Thoracic aorta (tissue), 2 donors: ENCODE data around the gene ARAP2. TPM values are rescaled to one million over a fixed set of nuclear protein-coding genes. Genes with fewer than 3 reads are reported as not detected.

Experiments used
- ATAC-seq: fragments of 150-250 bp; one replicate; pipeline ENCODE4 v1.8.0; 2017; ENCODE audit warnings: low read depth; ENCODE audit not compliant: insufficient number of reproducible peaks, low FRiP score
- DNase-seq: peaks from one replicate; pipeline ENCODE4 v3.0.0-alpha.2; 2020; ENCODE audit warnings: low spot score
- H3K27ac ChIP-seq, 2 donors: fragments of 200-600 bp; sonication (generic); 1 replicate in 1 of 2; 2 replicates in 1 of 2; pipeline ENCODE4 v1.5.1; 2016; ENCODE audit warnings: mild to moderate bottlenecking in 2 of 2, moderate library complexity in 2 of 2
- H3K27me3 ChIP-seq: fragments of 200-600 bp; sonication (generic); replicated peaks from 2 replicates; pipeline ENCODE4 v1.6.0; 2016; ENCODE audit warnings: mild to moderate bottlenecking; ENCODE audit not compliant: insufficient read depth
- H3K36me3 ChIP-seq: fragments of 200-600 bp; sonication (generic); one replicate; pipeline ENCODE4 v1.5.1; 2016
- H3K4me1 ChIP-seq, 2 donors: fragments of 200-600 bp; sonication (generic); 1 replicate in 1 of 2; 2 replicates in 1 of 2; pipeline versions ENCODE4 v1.5.1 to v1.6.0; 2016; ENCODE audit warnings: low read depth in 2 of 2, mild to moderate bottlenecking in 1 of 2; ENCODE audit not compliant: control insufficient read depth in 1 of 2
- H3K4me3 ChIP-seq: fragments of 200-600 bp; sonication (generic); 2 replicates; pipeline ENCODE4 v1.5.1; 2016; ENCODE audit warnings: mild to moderate bottlenecking
- H3K9me3 ChIP-seq: fragments of 200-600 bp; sonication (generic); 2 replicates; pipeline ENCODE4 v1.5.1; 2016
- CTCF ChIP-seq: fragments of 200-600 bp; sonication (generic); IDR thresholded peaks from one replicate; pipeline ENCODE4 v1.5.1; 2019; ENCODE audit warnings: antibody characterized with exemption
- total RNA-seq, 2 donors: library from RNA; depleted of rRNA; stranded (reverse); fragments of >200 nt; gene quantifications; one replicate each; pipeline versions ENCODE4 v1.1.0 to v1.2.3, GENCODE V29; 2016

ARAP2 gene
- total RNA-seq, 2 donors from 2014 or later = 8.3 to 25.3 TPM

GRCh38 chr4:36224972-36225903, 19.1 kb downstream of the ARAP2 start:
- H3K4me3 ChIP-seq = no peak overlapping the region
- H3K36me3 ChIP-seq = no peaks in the 10 kb centered on the region
- H3K4me1 ChIP-seq = no peaks in the 10 kb centered on the region
- no peaks in the 10 kb centered on the region for H3K27me3 ChIP-seq
- TF ChIP-seq CTCF = no peak
- no peak overlapping the region for H3K27ac ChIP-seq
- no peaks in the 10 kb centered on the region for H3K9me3 ChIP-seq
- DNase-seq = no peak
- ATAC-seq = no peak

DNA sequence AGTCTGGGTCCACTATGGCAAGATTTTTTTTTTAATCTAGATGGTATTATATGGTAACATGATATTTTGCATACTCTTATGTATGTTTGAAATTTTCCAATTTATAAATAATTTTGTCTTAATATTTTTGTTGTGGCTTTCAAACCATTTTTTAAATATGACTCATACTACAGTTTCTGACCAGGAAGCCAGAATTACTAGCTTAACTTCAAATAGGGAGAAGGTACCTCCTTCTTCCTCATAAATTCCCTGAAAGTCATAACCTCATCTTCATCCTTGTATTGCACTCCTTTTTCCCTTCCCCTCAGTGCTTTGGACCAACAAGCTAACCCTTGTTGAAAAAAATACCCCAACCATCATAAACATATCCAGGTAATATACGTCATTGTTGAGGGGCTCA, 21.6 kb downstream of the ARAP2 start:
- no peak overlapping the region for H3K4me3 ChIP-seq
- ATAC-seq (no peak), DNase-seq (no peak)
- no peaks in the 10 kb centered on the region for H3K4me1 ChIP-seq
- H3K9me3 ChIP-seq = no peaks in the 10 kb centered on the region
- H3K36me3 ChIP-seq = no peaks in the 10 kb centered on the region
- no peaks in the 10 kb centered on the region for H3K27me3 ChIP-seq
- H3K27ac ChIP-seq = no peak overlapping the region
- TF ChIP-seq CTCF = no peak

DNA sequence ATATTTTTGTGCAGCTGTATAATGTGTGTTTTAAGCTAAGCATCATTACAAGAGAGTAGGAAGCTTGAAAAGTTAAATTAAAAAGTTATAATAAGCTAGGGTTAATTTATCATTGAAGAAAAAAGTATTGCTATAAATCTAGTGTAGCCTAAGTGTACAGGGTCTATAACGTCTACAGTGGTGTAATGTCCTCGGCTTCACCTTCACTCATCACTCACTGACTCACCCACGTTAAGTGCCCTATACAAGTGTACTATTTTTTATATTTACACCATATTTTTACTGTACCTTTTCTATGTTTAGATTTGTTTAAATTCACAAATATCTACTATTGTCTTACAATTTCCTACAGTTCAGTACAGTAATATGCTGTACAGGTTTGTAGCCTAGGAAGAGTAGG, 23.5 kb downstream of the ARAP2 start:
- Histone ChIP-seq H3K27ac (no peak overlapping the region), H3K36me3 (no peaks in the 10 kb centered on the region), H3K4me1 (no peaks in the 10 kb centered on the region), H3K4me3 (no peak overlapping the region), H3K9me3 (no peaks in the 10 kb centered on the region), H3K27me3 (no peaks in the 10 kb centered on the region)
- no peak for TF ChIP-seq CTCF
- DNase-seq (no peak), ATAC-seq (no peak)

GRCh38 chr4:36218121-36218520, 26.2 kb downstream of the ARAP2 start:
- Histone ChIP-seq H3K27ac (no peak overlapping the region), H3K27me3 (no peaks in the 10 kb centered on the region), H3K4me1 (no peaks in the 10 kb centered on the region), H3K36me3 (no peaks in the 10 kb centered on the region), H3K4me3 (no peak overlapping the region), H3K9me3 (no peaks in the 10 kb centered on the region)
- ATAC-seq (no peak), DNase-seq (no peak)
- TF ChIP-seq CTCF = no peak

DNA sequence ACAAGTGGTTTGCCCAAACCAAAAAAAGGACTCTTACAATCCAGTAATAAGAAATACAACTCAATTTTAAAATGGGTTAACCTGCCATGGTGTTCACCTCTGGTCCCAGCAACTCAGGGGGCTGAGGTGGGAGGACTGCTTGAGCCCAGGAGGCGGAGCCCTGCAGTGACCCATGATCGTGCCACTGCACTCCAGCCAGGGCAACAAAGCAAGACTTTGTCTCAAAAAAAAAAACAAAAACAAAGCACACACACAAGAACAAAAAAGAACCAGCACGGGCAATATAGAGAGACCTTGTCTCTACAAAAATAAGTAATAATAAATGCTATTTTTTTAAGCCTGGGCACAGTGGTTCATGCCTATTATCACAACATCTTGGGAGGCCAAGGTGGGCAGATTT, 28.7 kb downstream of the ARAP2 start:
- no peak for ATAC-seq
- no peak overlapping the region for H3K27ac ChIP-seq
- no peaks in the 10 kb centered on the region for H3K27me3 ChIP-seq
- H3K4me1 ChIP-seq = no peaks in the 10 kb centered on the region
- H3K36me3 ChIP-seq = no peaks in the 10 kb centered on the region
- DNase-seq = no peak
- H3K4me3 ChIP-seq = no peak overlapping the region
- no peaks in the 10 kb centered on the region for H3K9me3 ChIP-seq
- no peak for TF ChIP-seq CTCF
